Spleen (tissue), 7 donors: ENCODE measurements around the gene POLE.

Experiments used
- CTCF ChIP-seq, 11 experiments: fragments of 200-600 bp in 7 of 11; fragments of 450-650 bp in 4 of 11; sonication (generic) in 4 of 11; IDR thresholded peaks in 8 of 11; conservative IDR thresholded peaks in 3 of 11; 1 replicate in 7 of 11; 2 replicates in 4 of 11; pipeline versions ENCODE4 v1.4.0 to v1.8.0; 2016 to 2021; ENCODE audit warnings: antibody characterized with exemption in 11 of 11, inconsistent platforms in 4 of 11, mild to moderate bottlenecking in 1 of 11
- POLR2AphosphoS5 ChIP-seq, 3 donors: sonication (generic); formaldehyde crosslinking; IDR thresholded peaks; one replicate each; pipeline ENCODE4 v1.5.1; 2017; ENCODE audit warnings: antibody characterized with exemption in 3 of 3
- donor health status: DM: no; HTN: no; CAD: no; lungs with moderate emphysema.
- donor health status: DM: no; HTN: no; CAD: no.
- donor health status: DM: no; HTN: no; CAD: no.

DNA sequence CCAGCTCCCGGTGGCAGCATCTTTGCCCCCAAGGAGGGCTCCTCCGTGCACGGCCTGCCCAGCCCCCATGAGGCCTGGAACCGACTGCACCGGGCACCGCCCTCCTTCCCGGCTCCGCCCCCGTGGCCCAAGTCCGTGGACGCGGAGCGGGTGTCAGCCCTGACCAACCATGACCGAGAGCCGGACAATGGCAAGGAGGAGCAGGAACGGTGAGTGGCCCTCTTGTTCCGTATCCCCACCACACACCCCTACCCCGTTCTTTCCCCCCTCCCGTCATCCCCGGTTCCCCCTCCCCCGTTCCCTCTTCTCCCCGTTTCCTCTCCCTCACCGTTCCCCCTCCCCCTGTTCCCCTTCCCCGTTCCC, 105.1 kb downstream of the POLE start:
- no peak for TF ChIP-seq CTCF (IDR thresholded peaks at IDR 0.05 in 8 of 11, conservative IDR thresholded peaks at IDR 0.05 in 3 of 11)
- TF ChIP-seq POLR2AphosphoS5 (IDR thresholded peaks at IDR 0.05) = no peak
